Measurements from ENCODE around the gene CCT5.
"Not testable (repeated sequence)": the region's sequence is repeated elsewhere in the genome, so short reads cannot be mapped to it uniquely, and the experiment has no call there.

CCT5 gene

DNA sequence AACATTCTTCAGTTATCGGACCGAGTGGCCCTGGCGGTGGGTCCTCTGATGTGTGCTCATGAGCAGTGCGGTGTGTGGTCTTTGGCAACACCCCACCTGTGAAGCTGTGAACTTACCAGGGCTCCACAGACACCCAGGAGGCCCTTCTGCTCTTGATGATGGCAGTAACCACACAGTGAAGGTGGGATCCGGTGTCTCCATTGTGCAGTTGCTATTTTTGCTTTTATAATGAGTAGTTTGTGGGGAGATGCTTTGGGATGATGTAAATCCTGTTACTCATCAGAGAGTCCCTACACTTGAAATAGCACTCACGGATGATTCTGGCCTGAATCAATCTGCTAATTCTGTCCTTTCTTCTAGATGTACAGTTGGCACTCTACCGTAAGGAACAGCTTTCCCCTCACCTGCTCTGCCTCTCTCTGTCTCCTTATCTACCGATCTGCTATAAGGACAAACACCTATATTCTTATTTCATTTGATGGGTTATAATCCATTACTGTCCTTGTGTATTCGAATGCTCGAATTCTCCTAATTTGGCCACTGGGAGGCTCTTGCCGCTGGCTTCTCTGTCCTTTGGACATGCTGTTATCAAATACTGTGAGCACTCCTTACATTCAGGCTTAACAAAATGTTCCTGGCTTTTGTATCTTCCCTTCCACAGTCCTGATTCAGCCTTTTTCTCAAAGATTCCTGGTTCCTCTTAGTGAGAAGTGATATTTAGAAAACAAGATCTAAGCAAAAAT lies 20.6 kb upstream of the CCT5 start:
- DNase-seq (ENCODE audit: insufficient read length, low spot score) = peak; percentile 33
- no peak for TF ChIP-seq POLR2A (IDR thresholded peaks at IDR 0.05; ENCODE audit: low read depth, low read length)

DNA sequence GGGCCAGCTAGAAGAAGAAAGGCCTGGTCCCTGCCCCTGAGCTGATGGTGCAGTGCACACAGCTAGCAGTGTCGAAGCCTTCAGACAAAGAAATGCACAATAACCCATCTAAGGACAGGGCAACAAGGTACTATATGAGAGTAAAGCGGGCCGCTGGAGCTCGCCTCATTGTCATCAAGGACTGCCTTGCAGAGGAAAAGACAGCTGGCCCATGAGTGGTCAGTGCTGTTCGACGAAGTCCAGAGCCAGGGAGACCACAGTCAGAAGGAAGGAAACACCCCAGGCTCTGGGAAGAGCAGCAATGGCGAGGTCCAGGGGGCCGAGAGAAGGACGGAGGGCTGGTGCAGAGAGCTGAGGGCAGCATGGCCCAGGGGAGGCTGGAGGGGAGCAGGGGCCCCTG lies 17.7 kb upstream of the CCT5 start:
- FAIRE-seq = no peak
- no peak for DNase-seq (ENCODE audit: insufficient read length, low spot score)

More for the DNA sequence above, 20.6 kb upstream of the CCT5 start:
- FAIRE-seq = peak; percentile 83

DNA sequence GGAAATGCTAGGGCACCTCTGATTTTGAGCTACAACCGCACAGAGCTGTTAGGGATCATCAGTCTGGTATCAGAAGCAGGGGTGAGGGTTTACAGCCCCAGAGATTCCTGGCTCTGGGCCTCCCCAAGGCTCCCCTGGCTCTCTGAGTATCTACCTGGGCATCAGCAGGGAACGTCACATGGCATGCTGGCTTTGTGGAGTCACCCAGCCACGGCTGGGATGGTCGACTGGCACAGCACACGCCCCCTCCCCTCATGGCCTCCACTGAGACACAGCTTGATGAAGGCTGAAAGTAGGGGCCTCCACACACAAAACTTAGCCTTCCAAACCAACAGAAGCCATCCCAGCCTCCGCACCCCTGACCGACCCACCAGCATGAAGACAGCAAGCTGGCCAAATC lies 17.1 kb upstream of the CCT5 start:
- TF ChIP-seq POLR2A (IDR thresholded peaks at IDR 0.05; ENCODE audit: low read depth, low read length) = no peak
- FAIRE-seq (no peak), DNase-seq (ENCODE audit: insufficient read length, low spot score) (no peak)

More for the DNA sequence above, 17.7 kb upstream of the CCT5 start:
- no peak for TF ChIP-seq POLR2A (IDR thresholded peaks at IDR 0.05; ENCODE audit: low read depth, low read length)

DNA sequence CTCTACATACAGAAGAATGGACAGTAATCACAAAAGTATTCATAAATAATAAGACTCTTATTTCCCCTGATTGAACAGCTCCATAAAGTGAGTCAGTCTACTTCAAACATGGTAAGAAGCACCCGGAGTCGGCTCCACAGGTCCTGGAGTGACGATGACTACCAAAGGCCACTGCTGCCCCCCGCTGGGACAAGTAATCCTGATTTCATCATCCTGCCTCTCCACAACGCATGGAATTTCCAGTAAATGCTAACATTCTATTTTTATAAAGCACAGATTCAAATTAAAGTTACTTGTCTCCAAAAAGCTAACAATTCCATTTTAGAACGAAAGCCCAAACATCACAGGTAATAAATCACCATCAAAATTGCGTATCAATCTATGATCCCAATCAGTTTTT lies 16.6 kb upstream of the CCT5 start:
- no peak for TF ChIP-seq POLR2A (IDR thresholded peaks at IDR 0.05; ENCODE audit: low read depth, low read length)
- FAIRE-seq = peak; percentile 69
- DNase-seq (ENCODE audit: insufficient read length, low spot score) = peak; percentile 79

DNA sequence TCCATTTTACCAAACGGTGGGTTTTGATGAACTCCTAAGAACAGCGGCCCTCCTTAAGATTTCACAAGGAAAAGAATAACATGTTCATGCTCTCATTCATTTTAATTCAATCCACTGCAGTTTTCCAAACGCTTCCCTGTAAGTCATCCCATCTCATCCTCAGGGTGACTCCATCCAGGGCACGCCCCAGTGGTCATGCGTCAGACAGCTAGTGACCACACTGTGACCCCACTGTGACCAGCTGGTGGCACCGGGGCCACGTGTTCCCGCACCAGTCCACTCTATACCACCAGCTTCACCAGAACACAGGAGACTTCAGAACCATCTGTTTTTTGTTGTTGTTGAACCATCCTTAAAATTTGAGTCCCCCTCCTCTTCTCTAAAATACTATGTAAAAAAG lies 14.7 kb upstream of the CCT5 start:
- no peak for TF ChIP-seq POLR2A (IDR thresholded peaks at IDR 0.05; ENCODE audit: low read depth, low read length)
- peak; percentile 89 for FAIRE-seq

DNA sequence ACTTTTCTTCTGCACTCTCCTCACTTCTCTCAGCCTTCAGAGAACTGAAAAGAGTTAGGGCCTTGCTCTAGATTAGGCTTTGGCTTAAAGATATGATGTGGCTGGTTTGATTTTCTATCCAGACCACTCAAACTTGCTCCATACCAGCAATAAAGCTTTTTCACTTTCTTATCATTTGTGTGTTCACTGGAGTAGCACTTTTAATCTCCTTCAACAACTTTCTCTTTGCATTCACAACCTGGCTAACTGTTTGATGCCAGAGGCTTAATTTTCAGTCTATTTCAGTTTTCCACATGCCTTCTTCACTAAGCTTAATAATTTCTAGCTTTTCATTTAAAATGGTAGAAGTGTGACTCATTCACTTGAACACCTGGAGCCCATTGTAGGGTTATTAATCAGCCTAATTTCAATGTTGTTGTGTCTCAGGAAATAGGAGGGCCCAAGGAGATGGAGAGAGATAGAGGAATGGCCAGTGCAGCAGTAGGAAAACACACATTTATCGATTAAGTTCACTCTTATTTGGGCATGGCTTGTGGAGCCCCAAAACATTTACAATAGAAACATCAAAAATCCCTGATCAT lies 6.3 kb upstream of the CCT5 start:
- FAIRE-seq = no peak
- no peak for TF ChIP-seq POLR2A (IDR thresholded peaks at IDR 0.05; ENCODE audit: low read depth, low read length)

More for the DNA sequence above, 14.7 kb upstream of the CCT5 start:
- DNase-seq (ENCODE audit: insufficient read length, low spot score) = peak; percentile 75

DNA sequence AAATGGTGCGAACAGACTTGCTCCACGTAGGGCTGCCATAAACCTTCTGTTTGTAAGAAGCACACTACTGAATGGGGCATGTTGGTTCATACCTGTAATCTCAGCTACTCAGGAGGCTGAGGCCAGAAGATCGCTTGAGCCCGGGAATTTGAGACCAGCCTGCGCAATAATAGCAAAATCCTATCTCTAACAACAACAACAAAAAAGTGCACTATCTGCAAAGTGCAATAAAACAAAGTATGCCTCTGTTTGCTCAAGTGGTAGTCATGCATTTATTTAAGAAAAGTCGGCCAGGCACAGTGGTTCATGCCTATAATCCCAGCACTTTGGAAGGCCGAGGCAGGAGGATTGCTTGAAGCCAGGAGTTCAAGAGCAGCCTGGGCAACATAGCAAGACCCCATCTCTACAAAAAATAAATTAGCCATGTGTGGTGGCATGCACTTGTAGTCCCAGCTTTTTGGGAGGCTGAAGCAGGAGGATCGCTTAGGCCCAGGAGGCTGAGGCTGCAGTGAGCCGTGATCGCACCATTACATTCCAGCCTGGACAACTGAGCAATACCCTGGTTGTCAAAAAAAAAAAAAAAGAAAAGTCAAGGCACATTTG lies 5.6 kb upstream of the CCT5 start:
- FAIRE-seq (no peak), DNase-seq (ENCODE audit: insufficient read length, low spot score) (no peak)
- TF ChIP-seq POLR2A (IDR thresholded peaks at IDR 0.05; ENCODE audit: low read depth, low read length) = no peak

More for the DNA sequence above, 6.3 kb upstream of the CCT5 start:
- DNase-seq (ENCODE audit: insufficient read length, low spot score) = no peak

DNA sequence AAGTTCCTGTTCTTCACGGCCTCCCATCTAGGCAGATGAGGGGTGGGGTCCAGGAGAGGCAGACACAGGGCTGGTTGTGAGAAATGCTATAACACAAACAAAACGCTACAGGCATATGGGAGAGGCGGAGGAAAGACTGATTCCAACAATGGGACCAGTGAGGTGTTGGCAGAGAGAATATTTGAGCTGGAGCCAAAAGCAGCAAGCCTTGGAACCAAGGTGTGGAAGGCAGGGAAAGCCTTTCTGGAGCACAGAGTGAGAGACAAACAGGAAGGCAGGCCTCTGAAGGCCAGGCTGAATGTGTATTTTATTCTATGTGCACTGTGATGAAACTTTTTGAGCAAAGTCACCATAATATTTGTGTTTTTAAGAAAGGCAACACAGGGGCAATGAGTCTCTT lies 3.3 kb upstream of the CCT5 start:
- FAIRE-seq = no peak
- TF ChIP-seq POLR2A (IDR thresholded peaks at IDR 0.05; ENCODE audit: low read depth, low read length) = no peak

DNA sequence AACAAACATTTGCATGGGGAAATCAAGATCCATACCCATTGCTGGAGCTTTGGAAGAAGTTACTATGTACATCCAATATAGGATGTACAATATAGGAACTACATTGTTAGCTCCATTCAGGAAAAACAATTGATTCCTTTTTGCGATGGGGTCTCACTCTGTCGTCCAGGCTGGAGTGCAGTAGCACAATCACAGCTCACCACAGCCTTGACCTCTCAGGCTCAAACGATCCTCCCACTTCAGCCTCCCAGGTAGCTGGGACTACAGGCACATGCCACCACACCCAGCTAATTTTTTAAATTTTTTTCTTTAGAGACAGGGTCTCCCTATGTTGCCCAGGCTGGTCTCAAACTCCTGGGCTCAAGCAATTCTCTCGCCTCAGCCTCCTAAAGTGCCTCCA lies 2.9 kb upstream of the CCT5 start:
- not testable (repeated sequence) for DNase-seq (ENCODE audit: insufficient read length, low spot score); FAIRE-seq

More for the DNA sequence above, 3.3 kb upstream of the CCT5 start:
- no peak for DNase-seq (ENCODE audit: insufficient read length, low spot score)

DNA sequence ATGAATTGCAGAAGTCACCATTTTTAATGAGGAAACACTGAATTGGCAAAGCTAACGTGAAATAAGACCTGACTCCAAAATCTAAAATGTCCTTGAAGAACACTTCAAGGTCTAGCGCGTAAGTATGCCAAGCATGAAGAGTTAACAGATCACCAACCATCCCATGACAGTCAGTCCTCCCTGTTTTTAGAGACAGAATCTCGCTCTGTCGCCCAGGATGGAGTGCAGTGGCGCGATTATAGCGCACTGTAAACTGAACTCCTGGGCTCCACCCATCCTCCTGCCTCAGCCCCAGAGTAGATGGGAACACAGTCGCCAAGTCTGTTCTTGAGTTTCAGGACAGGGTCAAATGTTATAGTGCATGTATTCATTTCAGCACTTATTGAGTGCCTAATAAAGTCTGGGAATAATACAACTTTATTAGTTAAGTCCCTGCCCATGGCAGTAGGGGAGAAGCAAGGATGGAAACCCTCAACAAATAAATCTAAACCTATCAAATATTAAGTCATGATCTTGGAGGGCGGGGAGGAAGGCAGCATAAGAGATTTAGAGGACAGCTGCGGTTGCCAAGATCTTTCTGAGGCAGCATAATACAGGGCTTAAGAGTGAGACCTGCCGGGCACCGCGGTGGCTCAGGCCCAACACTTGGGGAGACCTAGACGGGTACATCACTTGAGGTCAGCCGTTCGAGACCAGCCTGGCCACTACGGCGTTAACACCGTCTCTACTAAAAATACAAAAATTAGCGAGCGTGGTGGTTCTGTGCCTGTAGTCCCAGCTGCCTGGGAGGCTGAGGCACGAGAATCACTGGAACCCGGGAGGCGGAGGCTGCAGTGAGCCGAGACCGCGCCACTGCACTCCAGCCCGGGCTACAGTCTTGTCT lies 1.5 kb upstream of the CCT5 start:
- TF ChIP-seq POLR2A (IDR thresholded peaks at IDR 0.05; ENCODE audit: low read depth, low read length) = no peak
- DNase-seq (ENCODE audit: insufficient read length, low spot score) (no peak), FAIRE-seq (no peak)

DNA sequence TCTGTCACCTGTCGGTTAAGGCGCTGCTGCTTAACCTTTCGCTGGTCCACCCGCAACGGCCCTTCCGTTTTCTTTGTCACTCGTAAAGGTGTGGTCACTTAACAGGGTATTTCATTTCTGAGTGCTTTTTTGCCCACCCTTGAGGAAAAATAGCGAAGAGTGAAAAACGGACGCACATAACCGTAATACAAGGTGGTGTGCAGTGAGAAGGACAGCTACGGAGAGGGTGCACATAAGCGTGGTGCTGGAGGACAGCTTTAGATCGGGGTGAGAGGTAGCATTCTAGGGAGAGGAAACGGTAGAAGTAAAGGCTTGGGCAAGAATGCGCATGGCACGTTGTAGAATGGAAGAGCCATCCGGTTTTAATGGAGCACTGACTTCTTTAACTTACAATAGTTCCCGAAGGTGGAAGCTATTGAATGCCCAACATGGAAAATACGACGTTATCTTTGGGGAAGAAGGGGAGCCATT lies 761 bp downstream of the CCT5 start:
- no peak for FAIRE-seq
- no peak for DNase-seq (ENCODE audit: insufficient read length, low spot score)
- no peak for TF ChIP-seq POLR2A (IDR thresholded peaks at IDR 0.05; ENCODE audit: low read depth, low read length)

DNA sequence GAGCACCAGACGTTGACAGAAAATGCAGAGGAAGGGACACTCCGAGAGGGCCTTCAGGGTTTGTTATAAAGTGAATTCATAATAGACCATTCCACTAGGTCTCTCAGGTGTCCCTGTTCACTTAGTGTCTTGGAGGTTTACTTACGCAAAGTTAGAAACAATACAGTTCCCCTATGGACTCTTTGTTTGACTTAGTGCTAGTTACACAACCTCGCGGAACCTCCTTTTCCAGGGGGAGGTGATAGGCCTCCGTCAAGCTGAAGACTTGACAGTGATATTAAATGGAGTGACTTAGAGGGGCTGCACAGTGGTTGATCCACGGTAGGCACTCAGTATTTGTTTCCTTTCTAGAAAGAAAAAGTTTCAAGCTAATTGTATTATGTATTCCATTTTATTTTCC lies 1.3 kb downstream of the CCT5 start:
- FAIRE-seq (no peak), DNase-seq (ENCODE audit: insufficient read length, low spot score) (no peak)
- no peak for TF ChIP-seq POLR2A (IDR thresholded peaks at IDR 0.05; ENCODE audit: low read depth, low read length)

DNA sequence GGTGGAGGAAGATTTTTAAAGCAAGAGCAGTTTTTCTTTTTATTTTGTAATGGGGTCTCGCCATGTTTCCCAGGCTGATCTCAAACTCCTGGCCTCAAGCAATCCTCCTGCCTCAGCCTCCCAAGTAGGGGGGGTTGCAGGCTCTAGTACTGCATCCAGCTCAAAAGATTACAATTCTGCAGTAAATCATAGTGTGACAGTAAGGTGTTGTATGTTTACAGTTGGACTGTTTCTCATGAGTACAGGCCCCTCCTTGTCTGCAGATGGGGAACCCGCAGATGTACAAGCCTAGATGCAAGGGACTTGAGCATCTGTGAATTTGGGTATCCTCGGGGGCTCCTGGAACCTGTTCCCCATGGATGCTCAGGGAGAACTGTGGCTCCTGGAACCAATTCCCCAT lies 3.3 kb downstream of the CCT5 start:
- DNase-seq (ENCODE audit: insufficient read length, low spot score) (no peak), FAIRE-seq (no peak)
- TF ChIP-seq POLR2A (IDR thresholded peaks at IDR 0.05; ENCODE audit: low read depth, low read length) = no peak

DNA sequence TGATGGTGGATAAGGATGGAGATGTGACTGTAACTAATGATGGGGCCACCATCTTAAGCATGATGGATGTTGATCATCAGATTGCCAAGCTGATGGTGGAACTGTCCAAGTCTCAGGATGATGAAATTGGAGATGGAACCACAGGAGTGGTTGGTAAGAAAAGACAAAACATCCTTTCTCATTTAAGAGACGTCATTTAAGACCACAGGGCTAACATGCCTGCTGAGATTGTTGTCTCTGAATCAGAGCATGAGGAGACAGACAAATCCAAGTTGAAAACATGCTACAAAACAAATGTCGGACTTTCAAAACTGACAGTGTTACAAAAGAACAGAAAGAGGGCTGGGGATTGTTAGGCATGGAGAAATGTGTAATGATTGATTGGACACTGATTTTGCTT lies 4.6 kb downstream of the CCT5 start:
- no peak for DNase-seq (ENCODE audit: insufficient read length, low spot score)
- FAIRE-seq = no peak
- TF ChIP-seq POLR2A (IDR thresholded peaks at IDR 0.05; ENCODE audit: low read depth, low read length) = no peak

All from H54 (cell line).